NB4 (cell line): ENCODE data around the gene TMEM213.

ENCODE experiments used
- CTCF ChIP-seq: IDR thresholded peaks from one replicate; pipeline ENCODE4 v1.5.1; 2012; ENCODE audit warnings: low read depth, low read length
- MYC ChIP-seq: IDR thresholded peaks from 2 replicates; pipeline ENCODE4 v1.6.1; 2011; ENCODE audit warnings: low read depth, low read length
- POLR2A ChIP-seq: IDR thresholded peaks from 2 replicates; pipeline ENCODE4 v1.6.1; 2011; ENCODE audit warnings: mild to moderate bottlenecking; ENCODE audit not compliant: insufficient read length; ENCODE audit errors: extremely low read depth

GRCh38 chr7:138882249-138882648 lies 84.5 kb downstream of the TMEM213 start:
- TF ChIP-seq POLR2A, result no peak
- no peak for TF ChIP-seq CTCF
- TF ChIP-seq MYC, result no peak
